ENCODE results near the gene PRSS50. TPM values are rescaled to one million over a fixed set of nuclear protein-coding genes. Genes with fewer than 3 reads are reported as not detected.

Gene PRSS50
- total and polyA plus RNA-seq, 2 donors (not counting 3 experiments of a cell fraction or from before 2014, with no cell fraction given), result not detected

GRCh38 chr3:46716461-46717441 lies 918 bp downstream of the PRSS50 start:
- no peak overlapping the region for H3K27ac ChIP-seq (ENCODE audit: insufficient read depth, low read depth, low read length)
- no TSS peak for BruUV-seq (replicated peaks)
- CTCF ChIA-PET, result interaction anchor here (1.0 to 2.4 kb wide), 5 partner anchors 10 to 193 kb away, joined by 3 to 7 read pairs (median 4); no protein-coding TSS in a partner anchor
- no peaks in the 10 kb centered on the region for H3K9me3 ChIP-seq (replicated peaks; ENCODE audit: control insufficient read depth, insufficient read depth, low read length)
- H3K9me1 ChIP-seq (replicated peaks; ENCODE audit: control insufficient read depth, extremely low read depth, insufficient read depth, low read length), result no peaks in the 10 kb centered on the region
- POLR2A ChIA-PET, result no interaction called here
- peaks cover 2 to 4% of the 10 kb centered on the region in 2 experiments for H3K27me3 ChIP-seq (ENCODE audit: control insufficient read depth in 2 of 2, insufficient read depth in 2 of 2, low read length in 2 of 2)
- no peak for DNase-seq (ENCODE audit: low read depth, low spot score)
- no peak overlapping the region for H2AFZ ChIP-seq (ENCODE audit: low read depth, low read length)
- dilution Hi-C loops (cut with MboI; ENCODE audit: extremely low pct_ligation_motif_present, low sequenced_read_pairs) (no loop called here), intact Hi-C loops (cut with micrococcal nuclease) (no loop called here)
- no peak for FAIRE-seq
- no peak for TF ChIP-seq GATA2 (IDR thresholded peaks at IDR 0.05; ENCODE audit: insufficient read depth, insufficient read length, low read depth, low read length)
- no peak for TF ChIP-seq JUN (IDR thresholded peaks at IDR 0.05; ENCODE audit: borderline replicate concordance, insufficient read depth, insufficient read length, low read depth)
- TF ChIP-seq FOS (IDR thresholded peaks at IDR 0.05; ENCODE audit: borderline replicate concordance, insufficient read depth, low read length), result no peak
- no peak for TF ChIP-seq MAX (IDR thresholded peaks at IDR 0.05; ENCODE audit: insufficient read depth, insufficient read length)
- TF ChIP-seq POLR2AphosphoS5 (IDR thresholded peaks at IDR 0.05; ENCODE audit: insufficient read depth, low read depth, low read length), result no peak
- no peak for TF ChIP-seq EZH2 (IDR thresholded peaks at IDR 0.05; ENCODE audit: borderline replicate concordance, low read depth, low read length, severe bottlenecking)
- no peak for TF ChIP-seq POLR2A (IDR thresholded peaks at IDR 0.05; ENCODE audit: low read depth, low read length)
- TF ChIP-seq CTCF (IDR thresholded peaks at IDR 0.05; ENCODE audit: extremely low read depth in 1 of 2, insufficient read depth in 1 of 2, low read depth in 1 of 2, low read length in 2 of 2), result no peak
- TF ChIP-seq MYC (IDR thresholded peaks at IDR 0.05; ENCODE audit: low read depth, low read length), result no peak
- H3K36me3 ChIP-seq (ENCODE audit: control insufficient read depth in 2 of 2, extremely low read depth in 1 of 2, insufficient read depth in 2 of 2, low read length in 2 of 2), result no peaks in the 10 kb centered on the region
- H3K4me2 ChIP-seq (ENCODE audit: insufficient read depth, low read length), result no peak overlapping the region
- no peaks in the 10 kb centered on the region for H4K20me1 ChIP-seq (replicated peaks; ENCODE audit: control insufficient read depth, extremely low read depth, insufficient read depth, low read length)
- H3K9ac ChIP-seq (replicated peaks; ENCODE audit: extremely low read depth, insufficient read depth, low read length), result no peak overlapping the region
- H3K4me1 ChIP-seq (ENCODE audit: control insufficient read depth, extremely low read depth, insufficient read depth, low read length), result no peaks in the 10 kb centered on the region
- H3K4me3 ChIP-seq (replicated peaks in 1 of 3; ENCODE audit: insufficient read depth in 1 of 3, low read depth in 1 of 3, low read length in 3 of 3), result no peak overlapping the region
- H3K79me2 ChIP-seq (ENCODE audit: control insufficient read depth, insufficient read depth, low read length), result no peaks in the 10 kb centered on the region

All from endothelial cell of umbilical vein (primary cell).